C4-2B (cell line): ENCODE data around the gene LARGE1.

Experiments used
- H3K27ac ChIP-seq: fragments of 450-650 bp; 2 replicates; pipeline ENCODE4 v1.5.1; 2017
- ZFX ChIP-seq: fragments of 450-650 bp; IDR thresholded peaks from 2 replicates; pipeline ENCODE4 v1.6.1; 2017
- TF ChIP-seq, protein P1 (sequence below): fragments of 450-650 bp; conservative IDR thresholded peaks from 2 replicates; pipeline ENCODE4 v1.5.1; 2017; ENCODE audit warnings: mild to moderate bottlenecking

LARGE1 gene

DNA sequence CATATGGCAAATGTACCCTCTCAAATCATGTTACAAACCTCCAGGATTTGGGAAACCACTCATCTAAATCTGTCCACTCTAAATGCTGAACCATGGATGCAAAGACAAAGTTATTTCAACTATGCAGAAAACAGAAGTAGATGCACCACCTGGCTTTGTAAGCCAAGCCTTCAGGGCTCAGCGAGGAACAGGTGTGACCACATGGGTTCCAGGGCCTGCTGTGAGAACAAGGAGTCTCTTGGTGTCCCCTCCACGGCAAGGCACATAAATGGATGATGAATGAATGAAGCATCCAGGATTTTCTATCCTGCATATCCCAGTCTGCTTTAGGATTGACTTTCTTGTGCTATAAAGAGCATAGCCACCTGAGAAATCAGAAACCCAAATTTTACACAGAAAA lies 284.5 kb downstream of the LARGE1 start:
- no peak for TF ChIP-seq ZFX
- TF ChIP-seq, protein P1, sequence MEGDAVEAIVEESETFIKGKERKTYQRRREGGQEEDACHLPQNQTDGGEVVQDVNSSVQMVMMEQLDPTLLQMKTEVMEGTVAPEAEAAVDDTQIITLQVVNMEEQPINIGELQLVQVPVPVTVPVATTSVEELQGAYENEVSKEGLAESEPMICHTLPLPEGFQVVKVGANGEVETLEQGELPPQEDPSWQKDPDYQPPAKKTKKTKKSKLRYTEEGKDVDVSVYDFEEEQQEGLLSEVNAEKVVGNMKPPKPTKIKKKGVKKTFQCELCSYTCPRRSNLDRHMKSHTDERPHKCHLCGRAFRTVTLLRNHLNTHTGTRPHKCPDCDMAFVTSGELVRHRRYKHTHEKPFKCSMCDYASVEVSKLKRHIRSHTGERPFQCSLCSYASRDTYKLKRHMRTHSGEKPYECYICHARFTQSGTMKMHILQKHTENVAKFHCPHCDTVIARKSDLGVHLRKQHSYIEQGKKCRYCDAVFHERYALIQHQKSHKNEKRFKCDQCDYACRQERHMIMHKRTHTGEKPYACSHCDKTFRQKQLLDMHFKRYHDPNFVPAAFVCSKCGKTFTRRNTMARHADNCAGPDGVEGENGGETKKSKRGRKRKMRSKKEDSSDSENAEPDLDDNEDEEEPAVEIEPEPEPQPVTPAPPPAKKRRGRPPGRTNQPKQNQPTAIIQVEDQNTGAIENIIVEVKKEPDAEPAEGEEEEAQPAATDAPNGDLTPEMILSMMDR, result no peak
- H3K27ac ChIP-seq, result no peak overlapping the region

DNA sequence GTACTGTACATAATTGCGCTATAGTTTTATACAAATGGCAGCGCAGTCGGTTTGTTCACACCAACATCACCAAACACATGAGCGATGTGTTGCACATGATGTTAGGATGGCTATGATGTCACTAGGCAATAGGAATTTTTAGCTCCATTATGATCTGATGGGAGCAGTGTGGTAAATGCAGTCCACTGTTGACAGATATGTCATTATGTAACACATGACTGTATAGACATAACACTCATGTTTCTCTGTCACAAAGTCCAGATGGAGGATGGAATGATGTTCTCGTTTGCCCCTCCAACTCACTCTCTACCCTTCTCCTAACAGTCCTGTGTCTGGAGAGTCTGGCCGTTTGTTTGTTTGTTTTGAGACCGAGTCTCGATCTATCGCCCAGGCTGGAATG lies 288.5 kb downstream of the LARGE1 start:
- no peak overlapping the region for H3K27ac ChIP-seq
- TF ChIP-seq, protein P1, result no peak

- TF ChIP-seq, protein P1, result no peak
- no peak for TF ChIP-seq ZFX
- H3K27ac ChIP-seq, result no peak overlapping the region
These were observed 294.3 kb downstream of the LARGE1 start for GRCh38 chr22:33625959-33626358.

DNA sequence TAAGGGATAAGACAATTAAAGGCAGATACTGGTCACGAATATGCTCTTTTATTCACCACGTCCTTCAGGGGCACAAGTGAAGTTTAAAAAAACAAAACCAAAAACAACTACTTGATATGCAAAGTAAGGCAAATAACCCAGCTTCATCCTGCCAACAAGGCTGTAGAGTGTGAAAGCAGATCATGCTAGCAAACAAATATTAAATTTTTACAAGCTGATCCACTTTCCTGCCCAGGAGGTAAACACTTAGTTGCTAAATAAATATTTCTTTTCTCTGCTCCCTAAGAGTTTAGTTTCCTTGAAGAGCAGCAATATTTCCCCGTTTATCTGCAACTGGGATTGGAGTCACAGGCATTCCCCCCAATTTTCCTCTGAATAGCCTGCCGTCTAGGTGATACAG lies 300.2 kb downstream of the LARGE1 start:
- TF ChIP-seq ZFX, result no peak
- TF ChIP-seq, protein P1, result no peak
- no peak overlapping the region for H3K27ac ChIP-seq

DNA sequence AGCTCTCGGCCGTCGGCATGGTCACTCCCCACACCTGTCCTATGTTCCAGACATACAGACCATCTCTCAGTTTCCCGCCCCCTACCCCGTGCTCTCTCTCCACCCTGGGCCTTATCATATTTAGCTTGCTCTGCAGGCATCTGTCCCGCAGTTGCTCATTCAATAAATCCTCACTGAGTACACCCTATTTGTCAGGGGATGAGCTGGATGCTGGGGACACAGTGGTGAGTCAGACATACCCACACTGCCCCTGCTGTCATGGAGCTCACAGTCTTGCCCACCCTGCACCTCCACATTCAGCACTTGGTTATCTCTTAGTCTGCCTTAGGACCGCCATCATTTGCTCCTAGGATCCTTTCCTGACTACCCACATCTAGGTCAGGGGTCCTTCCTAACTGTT lies 313.8 kb downstream of the LARGE1 start:
- H3K27ac ChIP-seq, result no peak overlapping the region
- TF ChIP-seq, protein P1, result no peak
- TF ChIP-seq ZFX, result no peak

DNA sequence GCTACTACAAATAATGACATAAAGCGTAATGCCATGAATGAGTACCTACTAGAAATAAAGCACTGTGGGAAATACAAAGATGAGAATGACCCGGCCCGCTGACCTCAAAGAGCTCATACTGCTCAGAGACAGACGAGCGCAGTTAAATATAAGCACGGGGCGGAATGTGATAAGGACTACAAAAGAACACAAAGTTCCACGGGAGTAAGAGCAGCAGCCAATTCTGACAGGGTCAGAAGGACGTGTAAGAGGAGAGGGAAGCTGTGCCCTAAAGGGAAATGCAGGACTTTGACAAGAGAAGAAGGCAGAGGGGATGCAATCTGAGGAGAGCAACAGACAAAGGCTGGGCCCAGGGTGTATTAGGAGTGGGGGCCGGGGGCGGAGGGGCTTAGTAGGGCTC lies 314.6 kb downstream of the LARGE1 start:
- H3K27ac ChIP-seq, result no peak overlapping the region
- TF ChIP-seq ZFX, result no peak
- TF ChIP-seq, protein P1, result no peak

DNA sequence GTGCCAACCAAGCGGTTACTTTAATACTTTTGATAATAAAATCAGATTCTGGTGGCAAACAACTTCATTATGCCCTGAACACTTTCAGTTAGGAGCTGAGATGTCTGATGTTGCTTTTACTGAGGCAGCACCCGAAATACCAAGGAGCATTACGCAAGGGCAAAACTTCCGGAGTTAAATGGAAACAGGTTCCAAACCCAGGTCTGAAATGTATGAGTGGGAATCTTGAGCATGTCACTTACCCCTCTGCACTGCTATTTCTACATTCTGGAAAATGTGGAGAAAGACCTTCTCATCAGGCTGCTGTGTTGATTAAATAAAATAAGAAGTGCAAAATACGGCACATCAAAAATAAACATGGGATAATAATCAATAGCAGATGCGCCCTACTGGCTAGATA lies 315.1 kb downstream of the LARGE1 start:
- H3K27ac ChIP-seq, result no peak overlapping the region
- TF ChIP-seq ZFX, result no peak
- TF ChIP-seq, protein P1, result no peak
